T-helper 9 cell (primary cell): ENCODE data around the gene ADAP2.
A peak's percentile ranks its signal among the peaks of the same experiment; 100 is the strongest.
"Not testable (repeated sequence)": the region's sequence is repeated elsewhere in the genome, so short reads cannot be mapped to it uniquely, and the experiment has no call there.

Source experiments
- DNase-seq: peaks from one replicate; pipeline ENCODE4 v3.0.0-alpha.2; 2020
- total RNA-seq, 2 donors: gene quantifications; one replicate each; lab custom pipeline; 2026; lab: John Stamatoyannopoulos, UW

The ADAP2 gene
- 0.28 to 0.48 reads per million in 2 donors for total RNA-seq

- no peak for DNase-seq
These were observed at the start of gene ADAP2 for GRCh38 chr17:30921544-30922196. TSS of gene ADAP2 (plus strand) at chr17:30921945. CDS start at chr17:30922015, 70 bp downstream.

- no peak for DNase-seq
These were observed 35.6 kb upstream of the ADAP2 start for GRCh38 chr17:30886187-30886586.

- DNase-seq, result no peak
These were observed 27.5 kb upstream of the ADAP2 start for GRCh38 chr17:30894236-30894635.

- DNase-seq, result no peak
These were observed 24.4 kb upstream of the ADAP2 start for GRCh38 chr17:30897311-30897710.

GRCh38 chr17:30905742-30906100 lies 16.0 kb upstream of the ADAP2 start:
- no peak for DNase-seq

GRCh38 chr17:30906101-30906911 lies 15.4 kb upstream of the ADAP2 start, which contains the start of gene TEFM:
TSS of gene TEFM (minus strand) at chr17:30906238. CDS start at chr17:30906198, 40 bp downstream.
- DNase-seq, result peak; percentile 71

- DNase-seq, result no peak
These were observed 12.9 kb upstream of the ADAP2 start for GRCh38 chr17:30908717-30909420.

- DNase-seq, result not testable (repeated sequence)
These were observed 11.6 kb upstream of the ADAP2 start for GRCh38 chr17:30910151-30910550.

- no peak for DNase-seq
These were observed 7.8 kb upstream of the ADAP2 start for GRCh38 chr17:30913955-30914354.

- no peak for DNase-seq
These were observed 5.7 kb upstream of the ADAP2 start for GRCh38 chr17:30915833-30916611.

- no peak for DNase-seq
These were observed 4.7 kb upstream of the ADAP2 start for GRCh38 chr17:30917050-30917449.

GRCh38 chr17:30920282-30920681 lies 1.5 kb upstream of the ADAP2 start:
- no peak for DNase-seq

GRCh38 chr17:30920683-30921543 lies 832 bp upstream of the ADAP2 start:
- DNase-seq, result no peak

- DNase-seq, result no peak
These were observed 688 bp downstream of the ADAP2 start for GRCh38 chr17:30922235-30923030.

- no peak for DNase-seq
These were observed 2.6 kb downstream of the ADAP2 start for GRCh38 chr17:30924341-30924740.

- no peak for DNase-seq
These were observed 4.8 kb downstream of the ADAP2 start for GRCh38 chr17:30926516-30926915.

GRCh38 chr17:30927756-30928155 lies 6.0 kb downstream of the ADAP2 start:
- no peak for DNase-seq

GRCh38 chr17:30928584-30928983 lies 6.8 kb downstream of the ADAP2 start:
- DNase-seq, result no peak

GRCh38 chr17:30929081-30929633 lies 7.4 kb downstream of the ADAP2 start:
- DNase-seq, result no peak

- not testable (repeated sequence) for DNase-seq
These were observed 8.1 kb downstream of the ADAP2 start for GRCh38 chr17:30929861-30930260.
